ENCODE results near the gene FTO. TPM values are rescaled to one million over a fixed set of nuclear protein-coding genes. Genes with fewer than 3 reads are reported as not detected.

FTO gene
- total RNA-seq, 6 experiments from 2014 or later: 93.7 to 107 (median 105) TPM

DNA sequence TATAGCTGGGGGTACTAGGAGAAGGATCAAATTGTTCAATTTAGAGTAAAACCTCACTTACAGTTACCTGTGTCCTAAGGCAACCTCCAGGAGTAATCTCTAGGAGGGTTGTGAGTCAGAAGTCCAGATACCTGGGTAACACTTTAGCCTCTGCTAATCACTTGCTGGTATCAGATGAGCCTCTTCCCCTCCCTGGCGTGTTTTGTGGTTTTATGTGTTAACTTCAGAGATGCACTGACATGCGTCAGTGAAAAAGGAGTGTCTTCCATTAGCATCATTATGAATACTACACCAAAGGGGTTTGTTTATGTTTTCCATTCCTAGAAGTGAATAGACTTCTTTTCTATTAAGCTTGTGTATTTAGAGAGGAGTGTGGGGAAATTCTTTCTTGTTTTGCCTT, 208.2 kb downstream of the FTO start:
- no peaks in the 10 kb centered on the region for H3K36me3 Mint-ChIP-seq (ENCODE audit: low read depth)
- H3K4me1 Mint-ChIP-seq (ENCODE audit: low read depth): peaks cover 19% of the 10 kb centered on the region; the same call in 1 of the 2 replicates
- TF ChIP-seq, protein P1, sequence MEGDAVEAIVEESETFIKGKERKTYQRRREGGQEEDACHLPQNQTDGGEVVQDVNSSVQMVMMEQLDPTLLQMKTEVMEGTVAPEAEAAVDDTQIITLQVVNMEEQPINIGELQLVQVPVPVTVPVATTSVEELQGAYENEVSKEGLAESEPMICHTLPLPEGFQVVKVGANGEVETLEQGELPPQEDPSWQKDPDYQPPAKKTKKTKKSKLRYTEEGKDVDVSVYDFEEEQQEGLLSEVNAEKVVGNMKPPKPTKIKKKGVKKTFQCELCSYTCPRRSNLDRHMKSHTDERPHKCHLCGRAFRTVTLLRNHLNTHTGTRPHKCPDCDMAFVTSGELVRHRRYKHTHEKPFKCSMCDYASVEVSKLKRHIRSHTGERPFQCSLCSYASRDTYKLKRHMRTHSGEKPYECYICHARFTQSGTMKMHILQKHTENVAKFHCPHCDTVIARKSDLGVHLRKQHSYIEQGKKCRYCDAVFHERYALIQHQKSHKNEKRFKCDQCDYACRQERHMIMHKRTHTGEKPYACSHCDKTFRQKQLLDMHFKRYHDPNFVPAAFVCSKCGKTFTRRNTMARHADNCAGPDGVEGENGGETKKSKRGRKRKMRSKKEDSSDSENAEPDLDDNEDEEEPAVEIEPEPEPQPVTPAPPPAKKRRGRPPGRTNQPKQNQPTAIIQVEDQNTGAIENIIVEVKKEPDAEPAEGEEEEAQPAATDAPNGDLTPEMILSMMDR (IDR thresholded peaks at IDR 0.05): no peak
- no peak for DNase-seq
- H3K27me3 Mint-ChIP-seq (ENCODE audit: insufficient read depth): no peaks in the 10 kb centered on the region
- H3K4me3 Mint-ChIP-seq: no peak overlapping the region
- H3K27ac Mint-ChIP-seq: no peak overlapping the region
- H3K9me3 Mint-ChIP-seq: no peaks in the 10 kb centered on the region

DNA sequence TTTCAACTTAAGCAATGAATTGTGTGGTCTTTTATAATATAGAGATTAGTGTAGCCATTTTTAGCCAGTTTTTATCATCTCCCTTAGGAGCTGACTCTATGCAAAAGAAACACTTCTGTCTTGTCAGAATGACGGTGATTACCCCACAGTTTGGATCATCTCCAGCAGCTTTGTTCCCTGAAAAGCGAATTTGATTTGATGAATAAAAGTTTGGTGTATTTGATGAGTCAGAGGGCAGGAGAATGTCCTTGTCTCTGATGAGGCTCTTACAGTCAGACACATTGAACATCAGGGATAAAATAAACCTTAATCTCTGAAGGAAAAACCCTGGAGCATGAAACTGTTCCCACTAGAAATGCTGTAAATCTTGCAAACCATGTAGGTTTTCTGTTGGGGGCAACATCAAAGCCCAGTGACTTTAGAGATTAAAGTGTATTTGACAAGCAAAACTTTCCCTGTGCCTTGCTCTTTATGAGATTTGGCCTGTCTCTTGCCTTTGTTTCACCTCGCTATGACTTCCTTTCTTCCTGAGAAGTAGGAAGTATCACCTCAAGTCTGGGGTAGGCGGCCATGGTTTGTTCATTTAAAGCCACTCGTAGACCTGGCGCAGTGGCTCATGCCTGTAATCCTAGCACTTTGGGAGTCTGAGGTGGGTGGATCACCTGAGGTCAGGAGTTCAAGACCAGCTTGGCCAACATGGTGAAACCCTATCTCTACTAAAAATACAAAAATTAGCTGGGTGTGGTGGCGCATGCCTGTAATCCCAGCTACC, 209.3 kb downstream of the FTO start:
- peak; percentile 80 for DNase-seq
- Mint-ChIP-seq H3K36me3 (ENCODE audit: low read depth) (no peaks in the 10 kb centered on the region), H3K27ac (peak overlapping the region; percentile 23), H3K27me3 (ENCODE audit: insufficient read depth) (no peaks in the 10 kb centered on the region), H3K4me3 (peak overlapping the region; percentile 0; the same call in 1 of the 2 replicates), H3K9me3 (no peaks in the 10 kb centered on the region), H3K4me1 (ENCODE audit: low read depth) (peaks cover 19% of the 10 kb centered on the region; the same call in 1 of the 2 replicates)
- TF ChIP-seq, protein P1 (IDR thresholded peaks at IDR 0.05): no peak

DNA sequence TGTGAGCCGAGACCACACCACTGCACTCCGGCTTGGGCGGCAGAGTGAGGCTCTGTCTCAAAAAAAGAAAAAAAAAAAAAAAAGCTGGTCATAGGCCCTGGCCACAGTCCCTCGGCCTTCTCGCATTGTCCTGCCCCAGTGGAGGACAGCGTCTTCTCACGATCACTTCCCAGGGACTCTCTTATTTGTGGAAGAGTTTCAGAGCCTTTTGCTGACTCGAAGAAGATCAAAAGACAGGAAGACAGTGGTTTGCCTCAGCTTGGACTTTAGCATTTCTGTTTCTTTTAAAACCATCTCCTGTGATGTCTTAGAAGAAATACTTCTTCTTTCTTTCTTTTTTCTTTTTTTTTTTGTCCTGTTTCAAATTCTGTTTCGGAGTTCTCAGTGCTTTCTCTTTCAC, 210.0 kb downstream of the FTO start:
- no peaks in the 10 kb centered on the region for H3K9me3 Mint-ChIP-seq
- DNase-seq: no peak
- H3K4me3 Mint-ChIP-seq: no peak overlapping the region
- TF ChIP-seq, protein P1 (IDR thresholded peaks at IDR 0.05): no peak
- H3K27ac Mint-ChIP-seq: no peak overlapping the region
- H3K4me1 Mint-ChIP-seq (ENCODE audit: low read depth): peaks cover 19% of the 10 kb centered on the region; the same call in 1 of the 2 replicates
- H3K36me3 Mint-ChIP-seq (ENCODE audit: low read depth): no peaks in the 10 kb centered on the region
- H3K27me3 Mint-ChIP-seq (ENCODE audit: insufficient read depth): no peaks in the 10 kb centered on the region

DNA sequence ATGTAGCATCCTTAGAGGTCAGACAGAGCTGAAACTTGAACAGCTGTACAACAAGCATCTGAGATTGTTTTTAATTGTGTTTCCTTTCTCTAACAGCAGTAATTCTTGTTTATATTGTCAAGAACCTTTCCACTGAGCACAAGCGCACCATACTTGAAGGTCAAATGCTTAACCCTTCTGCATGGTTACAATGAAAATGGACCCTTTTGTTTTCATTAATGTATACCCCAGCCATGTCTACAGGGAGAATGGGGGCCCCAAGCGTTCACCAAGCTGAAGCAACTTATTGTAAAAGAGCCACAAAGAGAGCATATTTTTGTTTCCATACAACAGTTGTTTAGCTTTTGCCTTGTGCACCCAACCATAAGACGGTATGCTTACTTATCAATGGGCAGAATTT, 210.8 kb downstream of the FTO start:
- no peaks in the 10 kb centered on the region for H3K27me3 Mint-ChIP-seq (ENCODE audit: insufficient read depth)
- TF ChIP-seq, protein P1 (IDR thresholded peaks at IDR 0.05): no peak
- DNase-seq: no peak
- H3K9me3 Mint-ChIP-seq: no peaks in the 10 kb centered on the region
- no peak overlapping the region for H3K4me3 Mint-ChIP-seq
- peaks cover 19% of the 10 kb centered on the region; the same call in 1 of the 2 replicates for H3K4me1 Mint-ChIP-seq (ENCODE audit: low read depth)
- H3K36me3 Mint-ChIP-seq (ENCODE audit: low read depth): no peaks in the 10 kb centered on the region
- H3K27ac Mint-ChIP-seq: no peak overlapping the region

DNA sequence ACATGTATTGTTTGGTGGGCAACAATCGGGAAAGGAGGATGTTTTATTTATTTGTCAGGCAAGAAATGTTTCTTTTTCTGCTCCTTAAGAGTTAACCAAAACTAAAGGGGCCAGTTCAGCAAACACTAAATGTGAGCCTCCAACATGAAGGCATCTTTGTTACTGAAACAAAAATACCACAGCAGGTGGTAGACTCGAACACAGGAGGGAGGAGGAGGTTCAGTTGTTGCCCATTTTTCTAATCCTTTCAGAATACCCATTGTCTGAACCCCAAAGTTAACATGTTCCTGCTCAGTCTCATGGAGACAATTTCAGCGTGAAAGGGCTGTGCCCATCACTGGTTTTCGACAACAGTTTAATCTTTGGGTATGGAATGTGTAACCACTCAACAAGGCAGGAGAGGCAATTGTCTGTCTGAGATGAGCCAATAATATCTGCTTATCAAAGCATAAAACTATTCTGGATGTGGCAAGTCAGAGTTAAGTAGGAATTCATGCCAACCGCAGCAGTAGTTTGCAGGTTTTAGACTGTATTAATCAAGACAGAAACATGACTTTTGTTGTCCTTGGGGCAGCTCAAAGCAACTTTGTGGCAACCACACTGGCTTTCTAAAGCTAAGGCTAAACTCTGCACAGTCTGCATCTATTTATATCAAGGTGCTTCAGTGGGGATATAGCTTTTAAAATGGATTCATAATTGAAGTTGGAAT, 211.7 kb downstream of the FTO start:
- TF ChIP-seq, protein P1 (IDR thresholded peaks at IDR 0.05): no peak
- Mint-ChIP-seq H3K4me1 (ENCODE audit: low read depth) (peaks cover 19% of the 10 kb centered on the region; the same call in 1 of the 2 replicates), H3K27me3 (ENCODE audit: insufficient read depth) (no peaks in the 10 kb centered on the region), H3K4me3 (no peak overlapping the region), H3K27ac (no peak overlapping the region), H3K9me3 (no peaks in the 10 kb centered on the region), H3K36me3 (ENCODE audit: low read depth) (no peaks in the 10 kb centered on the region)
- DNase-seq: no peak

Data from HFFc6 (cell line).